Progenitor cell of endocrine pancreas (in vitro differentiated cells): ENCODE data around the gene DRICH1. TPM values are rescaled to one million over a fixed set of nuclear protein-coding genes. Genes with fewer than 3 reads are reported as not detected.

Experiments used
- DNase-seq: peaks from one replicate; pipeline ENCODE4 v3.0.0; 2021; ENCODE audit warnings: low spot score; ENCODE audit not compliant: unreplicated experiment
- H3K27ac Mint-ChIP-seq: 2 replicates; pipeline ENCODE4 v1.8.0; 2021; ENCODE audit warnings: mild to moderate bottlenecking, moderate library complexity, mixed read lengths
- H3K27me3 Mint-ChIP-seq: 2 replicates; pipeline ENCODE4 v1.8.0; 2021; ENCODE audit warnings: mixed read lengths
- H3K36me3 Mint-ChIP-seq: 2 replicates; pipeline ENCODE4 v1.8.0; 2022; ENCODE audit warnings: mixed read lengths; ENCODE audit not compliant: insufficient read depth
- H3K4me1 Mint-ChIP-seq: 2 replicates; pipeline ENCODE4 v1.8.0; 2021; ENCODE audit warnings: low read depth, mixed read lengths
- H3K4me3 Mint-ChIP-seq: 2 replicates; pipeline ENCODE4 v1.8.0; 2021; ENCODE audit warnings: low read depth, mild to moderate bottlenecking, moderate library complexity, mixed read lengths
- H3K9me3 Mint-ChIP-seq: 2 replicates; pipeline ENCODE4 v1.8.0; 2021; ENCODE audit warnings: low read depth, mixed read lengths
- total RNA-seq: library from RNA; stranded (reverse); gene quantifications from 2 replicates; pipeline ENCODE4 v1.2.1, GENCODE V29; 2021
- TF ChIP-seq, protein P1 (sequence below): fragments of 200-600 bp; sonication (generic); IDR thresholded peaks from one replicate; pipeline ENCODE4 v1.5.0; 2021; ENCODE audit warnings: antibody characterized with exemption, mild to moderate bottlenecking; ENCODE audit not compliant: unreplicated experiment

Gene DRICH1
- total RNA-seq, 1 donor from 2014 or later, result 8.6 TPM

GRCh38 chr22:23591846-23592245, 40.3 kb downstream of the DRICH1 start:
- no peak for DNase-seq
- Mint-ChIP-seq H3K27me3 (peaks cover 3% of the 10 kb centered on the region), H3K4me3 (no peak overlapping the region), H3K9me3 (no peaks in the 10 kb centered on the region), H3K27ac (peak overlapping the region; percentile 36), H3K36me3 (no peaks in the 10 kb centered on the region), H3K4me1 (peaks cover 22% of the 10 kb centered on the region)
- TF ChIP-seq, protein P1, sequence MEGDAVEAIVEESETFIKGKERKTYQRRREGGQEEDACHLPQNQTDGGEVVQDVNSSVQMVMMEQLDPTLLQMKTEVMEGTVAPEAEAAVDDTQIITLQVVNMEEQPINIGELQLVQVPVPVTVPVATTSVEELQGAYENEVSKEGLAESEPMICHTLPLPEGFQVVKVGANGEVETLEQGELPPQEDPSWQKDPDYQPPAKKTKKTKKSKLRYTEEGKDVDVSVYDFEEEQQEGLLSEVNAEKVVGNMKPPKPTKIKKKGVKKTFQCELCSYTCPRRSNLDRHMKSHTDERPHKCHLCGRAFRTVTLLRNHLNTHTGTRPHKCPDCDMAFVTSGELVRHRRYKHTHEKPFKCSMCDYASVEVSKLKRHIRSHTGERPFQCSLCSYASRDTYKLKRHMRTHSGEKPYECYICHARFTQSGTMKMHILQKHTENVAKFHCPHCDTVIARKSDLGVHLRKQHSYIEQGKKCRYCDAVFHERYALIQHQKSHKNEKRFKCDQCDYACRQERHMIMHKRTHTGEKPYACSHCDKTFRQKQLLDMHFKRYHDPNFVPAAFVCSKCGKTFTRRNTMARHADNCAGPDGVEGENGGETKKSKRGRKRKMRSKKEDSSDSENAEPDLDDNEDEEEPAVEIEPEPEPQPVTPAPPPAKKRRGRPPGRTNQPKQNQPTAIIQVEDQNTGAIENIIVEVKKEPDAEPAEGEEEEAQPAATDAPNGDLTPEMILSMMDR, result no peak

DNA sequence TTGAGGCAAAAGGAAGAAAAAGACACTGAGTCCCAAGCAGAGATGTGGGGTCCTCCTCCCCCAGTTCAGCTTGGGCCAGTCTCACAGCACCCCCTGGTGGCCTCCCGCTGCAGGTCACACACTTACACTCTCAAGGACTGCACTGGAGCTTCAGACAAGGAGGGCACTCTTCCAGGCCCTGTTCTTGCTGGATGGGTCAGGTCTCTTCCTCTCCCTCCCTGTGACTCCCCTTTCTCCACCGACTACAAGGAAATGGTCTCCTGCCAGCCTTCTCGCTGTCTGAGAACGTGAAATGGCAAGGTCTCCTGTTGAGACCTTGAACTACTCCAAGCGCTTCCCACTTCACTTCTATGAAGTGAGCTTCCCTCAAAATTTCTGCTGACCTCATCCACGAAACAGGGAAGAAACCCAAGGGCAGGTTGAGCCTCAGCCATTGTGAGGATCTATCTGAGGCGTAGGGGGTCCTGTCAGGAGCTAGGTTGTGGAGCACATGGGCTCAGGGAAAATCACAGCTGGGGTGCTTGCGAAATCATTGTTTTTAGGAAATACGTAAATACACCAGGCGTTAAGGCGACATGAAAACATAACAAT, 40.8 kb downstream of the DRICH1 start:
- peak; percentile 66 for DNase-seq
- Mint-ChIP-seq H3K9me3 (no peaks in the 10 kb centered on the region), H3K4me1 (peaks cover 17% of the 10 kb centered on the region), H3K27me3 (peaks cover 3% of the 10 kb centered on the region), H3K36me3 (no peaks in the 10 kb centered on the region), H3K4me3 (no peak overlapping the region), H3K27ac (no peak overlapping the region)
- TF ChIP-seq, protein P1, result peak; percentile 93

- no peak overlapping the region for H3K27ac Mint-ChIP-seq
- H3K4me1 Mint-ChIP-seq, result peaks cover 3% of the 10 kb centered on the region
- H3K4me3 Mint-ChIP-seq, result no peak overlapping the region
- peaks cover 3% of the 10 kb centered on the region for H3K27me3 Mint-ChIP-seq
- no peaks in the 10 kb centered on the region for H3K36me3 Mint-ChIP-seq
- TF ChIP-seq, protein P1, result no peak
- no peaks in the 10 kb centered on the region for H3K9me3 Mint-ChIP-seq
- no peak for DNase-seq
Measured at GRCh38 chr22:23583836-23584235, 48.3 kb downstream of the DRICH1 start.

GRCh38 chr22:23583153-23583552, 49.0 kb downstream of the DRICH1 start:
- Mint-ChIP-seq H3K4me3 (no peak overlapping the region), H3K9me3 (no peaks in the 10 kb centered on the region), H3K27ac (no peak overlapping the region), H3K4me1 (no peaks in the 10 kb centered on the region), H3K36me3 (no peaks in the 10 kb centered on the region), H3K27me3 (peaks cover 3% of the 10 kb centered on the region)
- TF ChIP-seq, protein P1, result no peak
- DNase-seq, result no peak

- no peak overlapping the region for H3K27ac Mint-ChIP-seq
- H3K36me3 Mint-ChIP-seq, result no peaks in the 10 kb centered on the region
- TF ChIP-seq, protein P1, result no peak
- H3K4me3 Mint-ChIP-seq, result no peak overlapping the region
- no peaks in the 10 kb centered on the region for H3K4me1 Mint-ChIP-seq
- DNase-seq, result no peak
- H3K9me3 Mint-ChIP-seq, result no peaks in the 10 kb centered on the region
- H3K27me3 Mint-ChIP-seq, result peaks cover 3% of the 10 kb centered on the region
Measured at GRCh38 chr22:23581260-23581650, 50.9 kb downstream of the DRICH1 start.
